ENCODE results near the gene CDH24. TPM values are rescaled to one million over a fixed set of nuclear protein-coding genes. Genes with fewer than 3 reads are reported as not detected.
A peak's percentile ranks its signal among the peaks of the same experiment; 100 is the strongest.

The CDH24 gene
- total and polyA plus RNA-seq, 2 experiments from 2014 or later, result 4.4 to 17.8 TPM

GRCh38 chr14:23008831-23009230 is 48.5 kb downstream of the CDH24 start:
- no peaks in the 10 kb centered on the region; the same call in 2 of the 3 replicates for H3K9me3 Mint-ChIP-seq
- no peaks in the 10 kb centered on the region for H3K27me3 ChIP-seq (ENCODE audit: insufficient read depth)
- no peaks in the 10 kb centered on the region for H4K20me1 ChIP-seq (replicated peaks; ENCODE audit: insufficient read depth)
- no peaks in the 10 kb centered on the region for H3K36me3 ChIP-seq (ENCODE audit: insufficient read depth)
- no peaks in the 10 kb centered on the region for H3K9me2 ChIP-seq (ENCODE audit: insufficient read depth)
- H3K27ac Mint-ChIP-seq, result no peak overlapping the region; the same call in 1 of the 2 replicates
- no peak overlapping the region for H3K4me3 ChIP-seq
- no peak overlapping the region for H3K4me2 ChIP-seq
- no peak for ATAC-seq
- peaks cover 5% of the 10 kb centered on the region; the same call in 2 of the 3 replicates for H3K36me3 Mint-ChIP-seq (ENCODE audit: low read depth)
- no peak overlapping the region for H2AFZ ChIP-seq
- DNase-seq (ENCODE audit: low spot score), result no peak
- peak overlapping the region; percentile 5; the same call in 2 of the 3 replicates for H3K4me3 Mint-ChIP-seq
- H3K27me3 Mint-ChIP-seq (ENCODE audit: insufficient read depth, low read depth, poor library complexity), result peaks cover 8% of the 10 kb centered on the region
- 0 out of 2 replicates have a peak, but pooled peaks cover 5% of the 10 kb centered on the region for H3F3A ChIP-seq (replicated peaks; ENCODE audit: low read depth)
- no peaks in the 10 kb centered on the region for H3K79me2 ChIP-seq (replicated peaks; ENCODE audit: insufficient read depth)
- TF ChIP-seq, protein P1, sequence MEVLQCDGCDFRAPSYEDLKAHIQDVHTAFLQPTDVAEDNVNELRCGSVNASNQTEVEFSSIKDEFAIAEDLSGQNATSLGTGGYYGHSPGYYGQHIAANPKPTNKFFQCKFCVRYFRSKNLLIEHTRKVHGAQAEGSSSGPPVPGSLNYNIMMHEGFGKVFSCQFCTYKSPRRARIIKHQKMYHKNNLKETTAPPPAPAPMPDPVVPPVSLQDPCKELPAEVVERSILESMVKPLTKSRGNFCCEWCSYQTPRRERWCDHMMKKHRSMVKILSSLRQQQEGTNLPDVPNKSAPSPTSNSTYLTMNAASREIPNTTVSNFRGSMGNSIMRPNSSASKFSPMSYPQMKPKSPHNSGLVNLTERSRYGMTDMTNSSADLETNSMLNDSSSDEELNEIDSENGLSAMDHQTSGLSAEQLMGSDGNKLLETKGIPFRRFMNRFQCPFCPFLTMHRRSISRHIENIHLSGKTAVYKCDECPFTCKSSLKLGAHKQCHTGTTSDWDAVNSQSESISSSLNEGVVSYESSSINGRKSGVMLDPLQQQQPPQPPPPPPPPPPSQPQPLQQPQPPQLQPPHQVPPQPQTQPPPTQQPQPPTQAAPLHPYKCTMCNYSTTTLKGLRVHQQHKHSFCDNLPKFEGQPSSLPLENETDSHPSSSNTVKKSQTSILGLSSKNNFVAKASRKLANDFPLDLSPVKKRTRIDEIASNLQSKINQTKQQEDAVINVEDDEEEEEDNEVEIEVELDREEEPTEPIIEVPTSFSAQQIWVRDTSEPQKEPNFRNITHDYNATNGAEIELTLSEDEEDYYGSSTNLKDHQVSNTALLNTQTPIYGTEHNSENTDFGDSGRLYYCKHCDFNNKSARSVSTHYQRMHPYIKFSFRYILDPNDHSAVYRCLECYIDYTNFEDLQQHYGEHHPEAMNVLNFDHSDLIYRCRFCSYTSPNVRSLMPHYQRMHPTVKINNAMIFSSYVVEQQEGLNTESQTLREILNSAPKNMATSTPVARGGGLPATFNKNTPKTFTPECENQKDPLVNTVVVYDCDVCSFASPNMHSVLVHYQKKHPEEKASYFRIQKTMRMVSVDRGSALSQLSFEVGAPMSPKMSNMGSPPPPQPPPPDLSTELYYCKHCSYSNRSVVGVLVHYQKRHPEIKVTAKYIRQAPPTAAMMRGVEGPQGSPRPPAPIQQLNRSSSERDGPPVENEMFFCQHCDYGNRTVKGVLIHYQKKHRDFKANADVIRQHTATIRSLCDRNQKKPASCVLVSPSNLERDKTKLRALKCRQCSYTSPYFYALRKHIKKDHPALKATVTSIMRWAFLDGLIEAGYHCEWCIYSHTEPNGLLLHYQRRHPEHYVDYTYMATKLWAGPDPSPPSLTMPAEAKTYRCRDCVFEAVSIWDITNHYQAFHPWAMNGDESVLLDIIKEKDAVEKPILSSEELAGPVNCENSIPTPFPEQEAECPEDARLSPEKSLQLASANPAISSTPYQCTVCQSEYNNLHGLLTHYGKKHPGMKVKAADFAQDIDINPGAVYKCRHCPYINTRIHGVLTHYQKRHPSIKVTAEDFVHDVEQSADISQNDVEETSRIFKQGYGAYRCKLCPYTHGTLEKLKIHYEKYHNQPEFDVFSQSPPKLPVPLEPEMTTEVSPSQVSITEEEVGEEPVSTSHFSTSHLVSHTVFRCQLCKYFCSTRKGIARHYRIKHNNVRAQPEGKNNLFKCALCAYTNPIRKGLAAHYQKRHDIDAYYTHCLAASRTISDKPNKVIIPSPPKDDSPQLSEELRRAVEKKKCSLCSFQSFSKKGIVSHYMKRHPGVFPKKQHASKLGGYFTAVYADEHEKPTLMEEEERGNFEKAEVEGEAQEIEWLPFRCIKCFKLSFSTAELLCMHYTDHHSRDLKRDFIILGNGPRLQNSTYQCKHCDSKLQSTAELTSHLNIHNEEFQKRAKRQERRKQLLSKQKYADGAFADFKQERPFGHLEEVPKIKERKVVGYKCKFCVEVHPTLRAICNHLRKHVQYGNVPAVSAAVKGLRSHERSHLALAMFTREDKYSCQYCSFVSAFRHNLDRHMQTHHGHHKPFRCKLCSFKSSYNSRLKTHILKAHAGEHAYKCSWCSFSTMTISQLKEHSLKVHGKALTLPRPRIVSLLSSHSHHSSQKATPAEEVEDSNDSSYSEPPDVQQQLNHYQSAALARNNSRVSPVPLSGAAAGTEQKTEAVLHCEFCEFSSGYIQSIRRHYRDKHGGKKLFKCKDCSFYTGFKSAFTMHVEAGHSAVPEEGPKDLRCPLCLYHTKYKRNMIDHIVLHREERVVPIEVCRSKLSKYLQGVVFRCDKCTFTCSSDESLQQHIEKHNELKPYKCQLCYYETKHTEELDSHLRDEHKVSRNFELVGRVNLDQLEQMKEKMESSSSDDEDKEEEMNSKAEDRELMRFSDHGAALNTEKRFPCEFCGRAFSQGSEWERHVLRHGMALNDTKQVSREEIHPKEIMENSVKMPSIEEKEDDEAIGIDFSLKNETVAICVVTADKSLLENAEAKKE (CRISPR knock-in tag; IDR thresholded peaks at IDR 0.05), result no peak
- TF ChIP-seq EZH2phosphoT487 (IDR thresholded peaks at IDR 0.05; ENCODE audit: unreplicated experiment) (no peak), CREB1 (CRISPR knock-in tag; IDR thresholded peaks at IDR 0.05; ENCODE audit: low read depth) (no peak), REST (IDR thresholded peaks at IDR 0.05; ENCODE audit: unreplicated experiment) (no peak), JUNB (IDR thresholded peaks at IDR 0.05; ENCODE audit: unreplicated experiment) (no peak), POLR2AphosphoS5 (IDR thresholded peaks at IDR 0.05; ENCODE audit: low read depth) (no peak), STAT1 (IDR thresholded peaks at IDR 0.05; ENCODE audit: unreplicated experiment) (no peak), NANOG (IDR thresholded peaks at IDR 0.05; ENCODE audit: borderline replicate concordance) (no peak), ETS1 (IDR thresholded peaks at IDR 0.05) (no peak), CTCF (conservative IDR thresholded peaks at IDR 0.05; ENCODE audit: low read depth in 2 of 2) (no peak)
- peaks cover 11% of the 10 kb centered on the region; the same call in 1 of the 2 replicates for H3K4me1 ChIP-seq (ENCODE audit: insufficient read depth)
- no peak overlapping the region for H3K27ac ChIP-seq (ENCODE audit: low read depth)
- H3K4me1 Mint-ChIP-seq, result peaks cover 29% of the 10 kb centered on the region
